GM12878 (cell line): ENCODE results near the gene BSN. TPM values are rescaled to one million over a fixed set of nuclear protein-coding genes. Genes with fewer than 3 reads are reported as not detected.

Experiments
- ATAC-seq: fragments of 200-7000 bp; cut with Tn5 transposase; 3 replicates; pipeline ENCODE4 v1.9.1; 2020; ENCODE audit warnings: mild to moderate bottlenecking, moderate library complexity
- BruUV-seq: library from RNA; stranded (reverse); fragments of 400-500 nt; replicated peaks from 2 replicates; lab custom pipeline; 2021; lab: Mats Ljungman, UMichigan
- CTCF ChIA-PET: fragments of 300-600 bp; sonication (Branson Sonifier 250); formaldehyde crosslinking; extraction: SDS; loops from one replicate; lab custom pipeline; 2021; ENCODE audit warnings: inconsistent platforms; lab: Yijun Ruan, JAX
- POLR2A ChIA-PET: fragments of 350-600 bp; formaldehyde crosslinking; extraction: SDS; loops from one replicate; lab custom pipeline; 2021; ENCODE audit warnings: inconsistent platforms; lab: Charles Lee
- RAD21 ChIA-PET: fragments of 300-600 bp; sonication (Branson Sonifier 250); formaldehyde crosslinking; loops from one replicate; lab custom pipeline; 2023; ENCODE audit warnings: antibody characterized with exemption; ENCODE audit not compliant: unreplicated experiment; lab: Charles Lee
- SMC1A ChIA-PET: fragments of 300-600 bp; sonication (Branson Sonifier 250); formaldehyde crosslinking; loops from one replicate; lab custom pipeline; 2023; ENCODE audit not compliant: unreplicated experiment, uncharacterized antibody; lab: Charles Lee
- DNase-seq: peaks from one replicate; pipeline ENCODE4 v3.0.0-alpha.2; 2011; ENCODE audit warnings: low read depth, low spot score
- FAIRE-seq: peaks from 3 replicates; lab custom pipeline; 2011; peaks lifted over from hg19 to GRCh38; lab: Jason Lieb, UNC
- H2AFZ ChIP-seq: 2 replicates; pipeline ENCODE4 v1.6.0; 2011; ENCODE audit warnings: low read depth, low read length, control low read depth; ENCODE audit not compliant: control insufficient read depth
- H3K27ac ChIP-seq: 2 replicates; pipeline ENCODE4 v1.5.1; 2011; ENCODE audit warnings: control low read depth; ENCODE audit not compliant: control insufficient read depth, insufficient read depth
- H3K27me3 ChIP-seq, 2 experiments: replicated peaks in 1 of 2; 2 replicates each; pipeline versions ENCODE4 v1.6.0 to v1.6.1; 2011; ENCODE audit warnings: low read length in 1 of 2; ENCODE audit not compliant: control insufficient read depth in 2 of 2, insufficient read depth in 2 of 2
- H3K36me3 ChIP-seq, 2 experiments: 2 replicates each; pipeline ENCODE4 v1.5.1; 2011; ENCODE audit warnings: low read length in 1 of 2; ENCODE audit not compliant: control insufficient read depth in 2 of 2, insufficient read depth in 2 of 2
- H3K4me1 ChIP-seq: 2 replicates; pipeline ENCODE4 v1.6.1; 2011; ENCODE audit warnings: mild to moderate bottlenecking, low read length, moderate library complexity, mixed read lengths; ENCODE audit not compliant: control insufficient read depth, insufficient read depth
- H3K4me2 ChIP-seq: 2 replicates; pipeline ENCODE4 v1.6.0; 2011; ENCODE audit warnings: control low read depth; ENCODE audit not compliant: control insufficient read depth, insufficient read depth
- H3K4me3 ChIP-seq: fragments of 200-600 bp; sonication (generic); 2 replicates; pipeline ENCODE4 v1.5.1; 2016
- H3K79me2 ChIP-seq: 2 replicates; pipeline ENCODE4 v1.6.0; 2011; ENCODE audit warnings: low read length; ENCODE audit not compliant: control insufficient read depth, insufficient read depth
- H3K9ac ChIP-seq: 2 replicates; pipeline ENCODE4 v1.8.0; 2011; ENCODE audit warnings: low read length, control low read depth, mixed read lengths; ENCODE audit not compliant: control insufficient read depth, insufficient read depth
- H3K9me3 ChIP-seq: replicated peaks from 3 replicates; pipeline ENCODE4 v1.5.1; 2011; ENCODE audit warnings: mild to moderate bottlenecking, low read length; ENCODE audit not compliant: control insufficient read depth, insufficient read depth
- H4K20me1 ChIP-seq: 2 replicates; pipeline ENCODE4 v1.6.0; 2011; ENCODE audit not compliant: control insufficient read depth, insufficient read depth
- CBFB ChIP-seq: IDR thresholded peaks from 2 replicates; pipeline ENCODE4 v1.6.1; 2016; ENCODE audit warnings: antibody characterized with exemption, low read depth
- EZH2 ChIP-seq: IDR thresholded peaks from 2 replicates; pipeline ENCODE4 v1.6.1; 2012; ENCODE audit warnings: low read depth, mild to moderate bottlenecking, control low read depth, inconsistent platforms, low read length, borderline replicate concordance; ENCODE audit not compliant: control insufficient read depth
- FOXM1 ChIP-seq: IDR thresholded peaks from 2 replicates; pipeline ENCODE4 v1.6.1; 2012; ENCODE audit warnings: low read depth, mild to moderate bottlenecking, inconsistent platforms, low read length, moderate library complexity
- GATAD2B ChIP-seq: fragments of 450-650 bp; conservative IDR thresholded peaks from 2 replicates; pipeline ENCODE4 v1.6.1; 2017; ENCODE audit warnings: low read depth, mild to moderate bottlenecking, moderate library complexity
- HSF1 ChIP-seq: fragments of 150-350 bp; IDR thresholded peaks from 2 replicates; pipeline ENCODE4 v1.6.1; 2014; ENCODE audit warnings: mild to moderate bottlenecking, low read depth, low read length
- SMAD5 ChIP-seq: IDR thresholded peaks from 2 replicates; pipeline ENCODE4 v1.6.1; 2016; ENCODE audit warnings: antibody characterized with exemption, low read depth
- SREBF2 ChIP-seq: IDR thresholded peaks from 2 replicates; pipeline ENCODE4 v1.6.1; 2012; ENCODE audit warnings: mild to moderate bottlenecking, low read length
- TARDBP ChIP-seq: IDR thresholded peaks from 2 replicates; pipeline ENCODE4 v1.6.1; 2016; ENCODE audit warnings: borderline replicate concordance
- TBL1XR1 ChIP-seq: IDR thresholded peaks from 2 replicates; pipeline ENCODE4 v1.6.1; 2012; ENCODE audit warnings: low read depth, low read length, improper control_type of control experiment
- USF2 ChIP-seq: IDR thresholded peaks from 2 replicates; pipeline ENCODE4 v1.6.1; 2011; ENCODE audit warnings: low read depth, low read length, improper control_type of control experiment, borderline replicate concordance
- YBX1 ChIP-seq: fragments of 450-650 bp; IDR thresholded peaks from 2 replicates; pipeline ENCODE4 v1.6.1; 2016; ENCODE audit warnings: antibody characterized with exemption
- WGBS: methylation state at CpG from one replicate; pipeline ENCODE4 v1.1.6; 2016; ENCODE audit warnings: low lambda C conversion rate; ENCODE audit not compliant: insufficient replicate concordance, insufficient coverage; ENCODE audit errors: missing lambda C conversion rate; 5-methylcytosine and 5-hydroxymethylcytosine counted together
- in situ Hi-C: fragments of 300-500 bp; cut with MboI; formaldehyde crosslinking; loops from 9 replicates; pipeline ENCODE4 v1.14.3; 2018; ENCODE audit warnings: mixed read lengths
- intact Hi-C: fragments of 100-400 bp; cut with micrococcal nuclease; formaldehyde crosslinking; loops from one replicate; pipeline ENCODE4 v1.14.2; 2022; ENCODE audit not compliant: unreplicated experiment
- polyA plus RNA-seq, 11 experiments: library from polyadenylated mRNA; depleted of rRNA in 4 of 11; unstranded in 6 of 11; stranded (reverse) in 5 of 11; fragments of >200 nt; fragmentation: Nextera tagmentation in 4 of 11; fragmentation: Illumina TruSeq in 1 of 11; extraction: Ambion mirVana in 4 of 11; extraction: Trizol in 1 of 11; gene quantifications; 1 replicate in 1 of 11; 2 replicates in 10 of 11; pipeline versions ENCODE4 v1.2.1 to v1.2.3, GENCODE V29; 2011 to 2016; ENCODE audit warnings: inconsistent platforms in 2 of 11, missing spikeins in 2 of 11, low read depth in 1 of 11
- total RNA-seq, 4 experiments: library from RNA; depleted of rRNA in 3 of 4; stranded (reverse); fragments of >200 nt in 3 of 4; fragmentation: Illumina TruSeq in 1 of 4; extraction: Trizol in 1 of 4; gene quantifications; 2 replicates each; pipeline versions ENCODE4 v1.2.1 to v1.2.3, GENCODE V29; 2013 to 2021
- TF ChIP-seq, protein P1 (sequence below): fragments of 450-650 bp; IDR thresholded peaks from 2 replicates; pipeline ENCODE4 v1.6.1; 2016; ENCODE audit warnings: mild to moderate bottlenecking
- TF ChIP-seq, protein P2 (sequence below): fragments of 450-650 bp; IDR thresholded peaks from 2 replicates; pipeline ENCODE4 v1.6.1; 2017; ENCODE audit warnings: mild to moderate bottlenecking
- TF ChIP-seq, protein P3 (sequence below): fragments of 450-650 bp; IDR thresholded peaks from 2 replicates; pipeline ENCODE4 v1.6.1; 2018; ENCODE audit warnings: borderline replicate concordance, mild to moderate bottlenecking; ENCODE audit not compliant: partially characterized antibody

Gene BSN
- total and polyA plus RNA-seq, 10 of the 15 experiments (the other 5 are each of a cell fraction or from before 2014, with no cell fraction given) = under 0.01 to 0.19 (median 0.05) TPM; not detected in 1

- WGBS = 33% methylated on average over 3 of the region's 3 CpGs
Observed at GRCh38 chr3:49607105-49607591, 52.9 kb downstream of the BSN start.

More at GRCh38 chr3:49607105-49607591, 52.9 kb downstream of the BSN start:
- Histone ChIP-seq H3K27me3 (0 out of 4 replicates have a peak, but pooled peaks cover 0 to 3% of the 10 kb centered on the region in 2 experiments), H4K20me1 (no peaks in the 10 kb centered on the region), H2AFZ (no peak overlapping the region), H3K4me3 (no peak overlapping the region), H3K27ac (no peak overlapping the region), H3K4me2 (no peak overlapping the region), H3K4me1 (no peaks in the 10 kb centered on the region), H3K79me2 (no peaks in the 10 kb centered on the region), H3K9ac (no peak overlapping the region), H3K9me3 (no peaks in the 10 kb centered on the region), H3K36me3 (no peaks in the 10 kb centered on the region)
- SMC1A ChIA-PET = no interaction called here
- TF ChIP-seq SREBF2 (no peak), FOXM1 (no peak), TARDBP (no peak), CBFB (no peak), YBX1 (no peak), USF2 (no peak), TBL1XR1 (no peak), HSF1 (no peak), EZH2 (no peak), SMAD5 (no peak), GATAD2B (no peak)
- TF ChIP-seq, protein P1, sequence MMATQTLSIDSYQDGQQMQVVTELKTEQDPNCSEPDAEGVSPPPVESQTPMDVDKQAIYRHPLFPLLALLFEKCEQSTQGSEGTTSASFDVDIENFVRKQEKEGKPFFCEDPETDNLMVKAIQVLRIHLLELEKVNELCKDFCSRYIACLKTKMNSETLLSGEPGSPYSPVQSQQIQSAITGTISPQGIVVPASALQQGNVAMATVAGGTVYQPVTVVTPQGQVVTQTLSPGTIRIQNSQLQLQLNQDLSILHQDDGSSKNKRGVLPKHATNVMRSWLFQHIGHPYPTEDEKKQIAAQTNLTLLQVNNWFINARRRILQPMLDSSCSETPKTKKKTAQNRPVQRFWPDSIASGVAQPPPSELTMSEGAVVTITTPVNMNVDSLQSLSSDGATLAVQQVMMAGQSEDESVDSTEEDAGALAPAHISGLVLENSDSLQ = no peak
- TF ChIP-seq, protein P2, sequence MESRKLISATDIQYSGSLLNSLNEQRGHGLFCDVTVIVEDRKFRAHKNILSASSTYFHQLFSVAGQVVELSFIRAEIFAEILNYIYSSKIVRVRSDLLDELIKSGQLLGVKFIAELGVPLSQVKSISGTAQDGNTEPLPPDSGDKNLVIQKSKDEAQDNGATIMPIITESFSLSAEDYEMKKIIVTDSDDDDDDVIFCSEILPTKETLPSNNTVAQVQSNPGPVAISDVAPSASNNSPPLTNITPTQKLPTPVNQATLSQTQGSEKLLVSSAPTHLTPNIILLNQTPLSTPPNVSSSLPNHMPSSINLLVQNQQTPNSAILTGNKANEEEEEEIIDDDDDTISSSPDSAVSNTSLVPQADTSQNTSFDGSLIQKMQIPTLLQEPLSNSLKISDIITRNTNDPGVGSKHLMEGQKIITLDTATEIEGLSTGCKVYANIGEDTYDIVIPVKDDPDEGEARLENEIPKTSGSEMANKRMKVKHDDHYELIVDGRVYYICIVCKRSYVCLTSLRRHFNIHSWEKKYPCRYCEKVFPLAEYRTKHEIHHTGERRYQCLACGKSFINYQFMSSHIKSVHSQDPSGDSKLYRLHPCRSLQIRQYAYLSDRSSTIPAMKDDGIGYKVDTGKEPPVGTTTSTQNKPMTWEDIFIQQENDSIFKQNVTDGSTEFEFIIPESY = no peak
- TF ChIP-seq, protein P3, sequence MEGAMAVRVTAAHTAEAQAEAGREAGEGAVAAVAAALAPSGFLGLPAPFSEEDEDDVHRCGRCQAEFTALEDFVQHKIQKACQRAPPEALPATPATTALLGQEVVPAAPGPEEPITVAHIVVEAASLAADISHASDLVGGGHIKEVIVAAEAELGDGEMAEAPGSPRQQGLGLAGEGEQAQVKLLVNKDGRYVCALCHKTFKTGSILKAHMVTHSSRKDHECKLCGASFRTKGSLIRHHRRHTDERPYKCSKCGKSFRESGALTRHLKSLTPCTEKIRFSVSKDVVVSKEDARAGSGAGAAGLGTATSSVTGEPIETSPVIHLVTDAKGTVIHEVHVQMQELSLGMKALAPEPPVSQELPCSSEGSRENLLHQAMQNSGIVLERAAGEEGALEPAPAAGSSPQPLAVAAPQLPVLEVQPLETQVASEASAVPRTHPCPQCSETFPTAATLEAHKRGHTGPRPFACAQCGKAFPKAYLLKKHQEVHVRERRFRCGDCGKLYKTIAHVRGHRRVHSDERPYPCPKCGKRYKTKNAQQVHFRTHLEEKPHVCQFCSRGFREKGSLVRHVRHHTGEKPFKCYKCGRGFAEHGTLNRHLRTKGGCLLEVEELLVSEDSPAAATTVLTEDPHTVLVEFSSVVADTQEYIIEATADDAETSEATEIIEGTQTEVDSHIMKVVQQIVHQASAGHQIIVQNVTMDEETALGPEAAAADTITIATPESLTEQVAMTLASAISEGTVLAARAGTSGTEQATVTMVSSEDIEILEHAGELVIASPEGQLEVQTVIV = no peak
- RAD21 ChIA-PET = no interaction called here
- intact Hi-C loops (no loop called here), in situ Hi-C loops (no loop called here)
- ATAC-seq (peak; percentile 14; the same call in 1 of the 3 replicates), DNase-seq (no peak), FAIRE-seq (no peak)
- CTCF ChIA-PET = no interaction called here
- BruUV-seq = no TSS peak
- POLR2A ChIA-PET = no interaction called here
